ENCODE data around the gene DPEP2NB. TPM values are rescaled to one million over a fixed set of nuclear protein-coding genes. Genes with fewer than 3 reads are reported as not detected.
"Not testable (repeated sequence)": the region's sequence is repeated elsewhere in the genome, so short reads cannot be mapped to it uniquely, and the experiment has no call there.

The DPEP2NB gene
- total RNA-seq, 3 donors from 2014 or later: not detected

GRCh38 chr16:68013440-68013839 is 2.3 kb downstream of the DPEP2NB start:
- no peaks in the 10 kb centered on the region for H3K9me3 ChIP-seq
- DNase-seq (no peak), ATAC-seq (no peak)
- no peaks in the 10 kb centered on the region for H3K36me3 ChIP-seq (ENCODE audit: low read depth)
- TF ChIP-seq CTCF (IDR thresholded peaks at IDR 0.05): no peak
- no peaks in the 10 kb centered on the region for H3K4me1 ChIP-seq (ENCODE audit: low read depth)
- no peak overlapping the region for H3K4me3 ChIP-seq
- intact Hi-C loops (cut with DNase I, micrococcal nuclease): no loop called here

- H3K9me3 ChIP-seq; H3K4me3 ChIP-seq; DNase-seq; ATAC-seq; intact Hi-C loops (cut with DNase I, micrococcal nuclease); H3K36me3 ChIP-seq (ENCODE audit: low read depth); H3K4me1 ChIP-seq (ENCODE audit: low read depth): not testable (repeated sequence)
Observed at GRCh38 chr16:68009872-68010271, 5.8 kb downstream of the DPEP2NB start.

GRCh38 chr16:68009157-68009735 is 6.5 kb downstream of the DPEP2NB start:
- no peaks in the 10 kb centered on the region for H3K36me3 ChIP-seq (ENCODE audit: low read depth)
- ATAC-seq: no peak
- no peak overlapping the region for H3K4me3 ChIP-seq
- intact Hi-C loops (cut with DNase I, micrococcal nuclease): no loop called here
- DNase-seq: no peak
- no peak for TF ChIP-seq CTCF (IDR thresholded peaks at IDR 0.05)
- H3K9me3 ChIP-seq: no peaks in the 10 kb centered on the region
- peaks cover 3% of the 10 kb centered on the region for H3K4me1 ChIP-seq (ENCODE audit: low read depth)

GRCh38 chr16:68005786-68006286 is 9.9 kb downstream of the DPEP2NB start:
- DNase-seq (peak in 1 of 3 donors; percentile 38), ATAC-seq (peak; percentile 90)
- Histone ChIP-seq H3K4me3 (no peak overlapping the region), H3K36me3 (ENCODE audit: low read depth) (no peaks in the 10 kb centered on the region), H3K4me1 (ENCODE audit: low read depth) (peaks cover 3% of the 10 kb centered on the region), H3K9me3 (no peaks in the 10 kb centered on the region)
- no peak for TF ChIP-seq CTCF (IDR thresholded peaks at IDR 0.05)
- intact Hi-C loops (cut with DNase I, micrococcal nuclease): no loop called here

- DNase-seq: no peak
- Histone ChIP-seq H3K9me3 (no peaks in the 10 kb centered on the region), H3K4me3 (no peak overlapping the region), H3K36me3 (ENCODE audit: low read depth) (no peaks in the 10 kb centered on the region), H3K4me1 (ENCODE audit: low read depth) (peaks cover 3% of the 10 kb centered on the region)
- TF ChIP-seq CTCF (IDR thresholded peaks at IDR 0.05): no peak
- no peak for ATAC-seq
- intact Hi-C loops (cut with DNase I, micrococcal nuclease): no loop called here
Observed at GRCh38 chr16:68005211-68005610, 10.5 kb downstream of the DPEP2NB start.

- Histone ChIP-seq H3K36me3 (ENCODE audit: low read depth) (no peaks in the 10 kb centered on the region), H3K4me1 (ENCODE audit: low read depth) (peaks cover 3% of the 10 kb centered on the region), H3K9me3 (no peaks in the 10 kb centered on the region), H3K4me3 (no peak overlapping the region)
- ATAC-seq: no peak
- intact Hi-C loops (cut with DNase I, micrococcal nuclease): no loop called here
- TF ChIP-seq CTCF (IDR thresholded peaks at IDR 0.05): no peak
- no peak for DNase-seq
Observed at GRCh38 chr16:68003031-68003430, 12.7 kb downstream of the DPEP2NB start.

Data from mucosa of descending colon (tissue), 3 donors.